LoVo (cell line): Measurements from ENCODE around the gene TTC13.

Experiments used
- DNase-seq: peaks from one replicate; pipeline ENCODE4 v3.0.0-alpha.2; 2016; ENCODE audit warnings: low spot score

The TTC13 gene

GRCh38 chr1:230948903-230949302, 29.8 kb downstream of the TTC13 start:
- no peak for DNase-seq

DNA sequence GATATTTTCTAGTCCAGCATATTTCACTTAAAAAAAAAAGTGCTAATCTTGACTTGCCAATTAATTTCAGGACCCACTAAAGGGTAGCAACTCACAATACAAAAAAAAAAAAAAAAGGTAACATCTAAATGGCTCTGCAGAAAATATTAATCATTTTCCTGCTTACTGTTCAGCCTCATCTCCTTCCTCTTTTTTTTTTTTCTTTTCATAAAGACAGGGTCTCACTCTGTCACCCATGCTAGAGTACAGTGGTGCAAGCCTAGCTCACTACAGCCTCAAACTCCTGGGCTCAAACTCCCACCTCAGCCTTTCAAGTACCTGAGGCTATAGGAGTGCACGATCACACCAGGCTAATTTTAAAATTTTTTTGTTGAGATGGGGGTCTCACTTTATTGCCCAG, 30.4 kb downstream of the TTC13 start:
- no peak for DNase-seq

DNA sequence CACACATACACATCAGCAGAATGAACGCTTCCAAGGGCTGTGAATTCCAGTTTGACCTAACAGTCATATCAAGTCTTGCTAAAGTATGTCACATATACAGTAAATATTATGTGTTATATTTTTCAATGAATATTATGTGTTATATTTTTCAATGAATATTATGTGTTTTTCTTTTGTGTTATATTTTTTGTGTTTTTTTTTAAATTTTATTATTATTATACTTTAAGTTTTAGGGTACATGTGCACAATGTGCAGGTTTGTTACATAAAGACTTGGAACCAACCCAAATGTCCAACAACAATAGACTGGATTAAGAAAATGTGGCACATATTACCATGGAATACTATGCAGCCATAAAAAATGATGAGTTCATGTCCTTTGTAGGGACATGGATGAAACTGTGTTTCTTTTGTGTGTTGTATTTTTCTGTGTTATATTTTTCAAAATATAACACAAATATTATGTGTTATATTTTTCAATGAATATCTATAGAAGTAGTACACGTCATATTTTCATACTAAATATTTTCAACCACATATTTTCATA, 35.5 kb downstream of the TTC13 start:
- no peak for DNase-seq

- no peak for DNase-seq
Observed at GRCh38 chr1:230940848-230941247, 37.8 kb downstream of the TTC13 start.

GRCh38 chr1:230939806-230940489, 38.7 kb downstream of the TTC13 start:
- DNase-seq, result peak; percentile 18

DNA sequence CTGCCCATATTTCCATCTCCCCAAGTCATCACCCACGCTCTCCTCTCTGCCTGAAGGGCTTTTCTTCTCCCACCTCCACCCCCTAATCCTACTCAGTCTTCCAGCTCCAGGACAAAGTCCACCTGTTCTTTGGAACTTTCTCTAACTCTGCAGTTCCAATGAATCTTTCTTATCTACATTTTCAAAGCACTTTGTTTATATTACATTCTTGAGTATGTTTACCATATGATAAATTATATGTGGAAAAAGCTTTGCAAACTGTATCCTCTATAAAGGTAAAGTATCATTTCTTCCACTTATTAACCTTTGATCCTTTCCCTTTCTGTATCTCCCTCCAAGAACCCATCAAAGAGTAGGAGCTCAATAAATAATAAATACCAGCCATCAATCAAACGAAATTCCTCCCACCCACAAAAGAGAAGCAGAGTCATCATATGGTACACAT, 39.7 kb downstream of the TTC13 start:
- peak; percentile 37 for DNase-seq

- DNase-seq, result no peak
Observed at GRCh38 chr1:230937371-230937770, 41.3 kb downstream of the TTC13 start.

DNA sequence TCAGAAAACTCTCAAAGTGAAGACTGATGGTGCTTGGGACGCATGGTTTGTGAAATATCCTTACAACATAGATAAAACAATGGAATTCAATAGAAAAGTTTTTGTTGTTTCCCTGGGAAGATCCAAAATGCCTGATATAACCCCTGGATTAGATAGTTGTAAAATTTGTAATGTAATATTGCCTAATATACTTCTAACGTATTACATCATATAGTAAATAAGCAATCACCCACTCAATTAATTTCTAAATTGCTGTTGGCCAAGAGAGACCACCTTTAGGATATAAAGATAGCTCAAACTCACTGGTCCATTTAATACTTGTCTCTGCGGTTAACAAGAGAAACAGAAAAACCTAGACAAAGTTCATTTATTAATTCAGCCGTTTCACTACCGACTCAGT, 42.2 kb downstream of the TTC13 start:
- DNase-seq, result no peak

GRCh38 chr1:230935852-230936251, 42.8 kb downstream of the TTC13 start:
- no peak for DNase-seq

- DNase-seq, result no peak
Observed at GRCh38 chr1:230930986-230931385, 47.7 kb downstream of the TTC13 start.

DNA sequence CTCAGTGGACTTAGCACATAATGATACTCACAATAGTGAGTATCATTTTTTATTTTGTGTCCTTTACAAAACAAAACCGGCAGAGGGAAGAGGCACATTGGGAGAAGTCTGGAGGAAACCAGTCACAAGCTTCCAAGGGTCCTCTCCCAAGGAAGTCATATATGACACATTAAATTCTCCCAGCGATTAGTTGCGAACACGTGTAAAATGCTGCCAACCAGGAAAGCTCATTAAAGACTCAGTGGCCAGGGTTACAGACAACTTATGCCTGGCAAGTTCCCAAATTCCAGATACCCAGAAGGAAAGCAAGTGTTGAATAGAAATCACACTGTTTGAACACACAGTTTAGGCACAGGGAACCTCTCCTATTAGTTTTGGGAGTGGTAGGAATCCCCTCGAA, 52.5 kb downstream of the TTC13 start:
- DNase-seq, result no peak

DNA sequence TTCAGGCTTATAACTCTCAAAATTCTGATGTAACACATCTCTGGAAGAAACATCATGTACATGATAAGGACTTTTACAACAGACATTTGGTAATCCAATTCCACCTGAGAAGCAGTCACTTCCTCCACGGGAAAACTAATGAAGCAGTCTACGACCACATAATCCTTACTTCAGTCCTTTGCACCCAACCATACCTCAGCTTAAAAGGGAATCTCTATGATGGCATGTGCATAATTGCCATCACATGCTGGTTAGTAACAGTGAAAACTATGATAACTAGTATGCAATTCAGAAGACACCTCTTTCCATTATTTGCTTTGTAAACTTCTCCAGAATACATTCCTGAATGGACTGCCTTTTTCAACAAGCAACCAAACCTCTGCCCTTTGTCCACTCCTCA, 53.1 kb downstream of the TTC13 start:
- no peak for DNase-seq

DNA sequence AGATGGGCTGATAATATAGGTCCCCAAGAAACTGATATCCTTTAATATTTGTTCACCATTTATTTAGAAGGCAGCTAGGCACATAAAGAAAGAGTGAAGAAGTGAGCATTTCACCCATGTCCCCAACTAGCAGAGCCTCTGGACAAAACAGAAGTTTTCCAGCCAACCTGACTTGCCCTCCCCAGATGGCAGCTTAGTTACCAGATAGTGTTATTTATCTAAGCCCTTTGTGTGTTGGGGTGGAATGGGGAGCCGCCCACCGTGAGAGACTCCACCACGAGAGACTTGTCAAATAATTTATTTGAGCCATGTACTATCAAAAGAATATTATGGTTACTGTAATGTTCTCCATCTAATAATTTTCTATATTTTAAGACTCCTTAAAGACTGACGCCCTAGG, 55.5 kb downstream of the TTC13 start:
- no peak for DNase-seq

GRCh38 chr1:230922620-230923019, 56.0 kb downstream of the TTC13 start:
- DNase-seq, result no peak

DNA sequence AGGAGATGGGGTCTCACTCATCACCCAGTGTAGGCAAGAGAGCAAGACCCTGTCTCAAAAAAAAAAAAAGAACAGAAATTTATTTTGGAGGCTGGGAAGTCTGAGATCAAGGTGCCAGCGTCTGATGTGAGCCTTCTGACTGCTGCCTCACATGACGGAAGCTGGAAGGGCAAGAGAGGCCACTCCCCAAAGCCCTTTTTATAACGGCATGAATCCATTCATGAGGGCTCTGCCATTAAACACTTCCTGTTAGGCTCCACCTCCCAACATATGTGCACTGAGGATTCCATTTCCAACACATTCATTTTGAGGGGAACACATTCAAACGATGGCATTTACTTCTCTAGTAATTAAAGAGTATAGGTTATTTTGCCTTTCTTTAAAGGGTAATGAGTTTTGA, 59.5 kb downstream of the TTC13 start:
- DNase-seq, result no peak

- DNase-seq, result peak; percentile 65
Observed at GRCh38 chr1:230917284-230918135, 61.2 kb downstream of the TTC13 start.

DNA sequence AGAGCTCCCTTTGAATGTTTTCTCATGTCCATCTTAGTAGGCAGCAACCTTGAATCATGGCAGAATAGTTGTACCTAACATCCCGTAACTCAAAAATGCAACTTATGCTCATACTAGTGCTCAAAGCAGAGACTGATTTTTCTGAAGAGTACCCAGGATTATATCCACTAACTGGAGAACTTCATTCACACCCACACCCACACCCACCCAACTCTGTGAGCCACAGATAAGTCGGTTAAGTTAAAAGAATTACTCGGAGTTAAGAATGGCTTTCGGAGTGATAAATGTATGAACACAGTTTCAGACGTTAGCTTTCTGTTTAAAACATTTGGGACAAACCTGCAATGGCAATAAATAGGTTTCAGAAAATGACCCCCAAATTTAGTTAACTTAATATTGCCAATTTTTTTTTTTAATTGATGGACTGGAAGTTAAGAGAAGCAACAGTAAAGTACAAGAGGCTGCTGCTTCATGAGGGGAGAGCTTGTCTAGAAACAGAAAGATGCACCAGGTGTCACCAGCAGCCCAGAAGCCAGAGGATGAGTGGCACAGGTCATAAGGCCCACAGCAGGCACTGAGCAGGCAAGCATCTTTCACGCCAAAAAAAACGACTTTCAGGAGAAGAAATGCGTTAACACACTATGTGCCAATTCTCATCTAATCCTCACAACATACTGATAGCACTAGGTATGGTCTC, 61.9 kb downstream of the TTC13 start:
- no peak for DNase-seq

- no peak for DNase-seq
Observed at GRCh38 chr1:230915078-230915477, 63.6 kb downstream of the TTC13 start.

GRCh38 chr1:230913496-230913895, 65.2 kb downstream of the TTC13 start:
- DNase-seq, result no peak

DNA sequence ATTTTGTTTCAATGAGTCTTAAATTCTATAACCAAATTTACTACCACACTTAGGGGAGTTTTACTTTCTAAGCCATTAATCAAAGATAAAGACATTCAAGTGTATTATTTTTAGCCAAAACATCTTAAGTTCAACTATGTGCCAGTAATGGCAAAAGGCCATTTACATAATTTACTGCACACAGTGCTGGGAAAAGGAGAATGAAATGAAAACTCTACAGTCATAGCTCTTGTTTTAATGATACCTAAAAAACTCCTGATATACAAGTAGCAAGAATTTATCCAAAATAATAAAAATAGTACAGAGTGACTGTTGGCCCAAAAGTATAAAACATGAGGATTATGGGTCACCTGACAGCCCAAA, 67.9 kb downstream of the TTC13 start:
- no peak for DNase-seq

DNA sequence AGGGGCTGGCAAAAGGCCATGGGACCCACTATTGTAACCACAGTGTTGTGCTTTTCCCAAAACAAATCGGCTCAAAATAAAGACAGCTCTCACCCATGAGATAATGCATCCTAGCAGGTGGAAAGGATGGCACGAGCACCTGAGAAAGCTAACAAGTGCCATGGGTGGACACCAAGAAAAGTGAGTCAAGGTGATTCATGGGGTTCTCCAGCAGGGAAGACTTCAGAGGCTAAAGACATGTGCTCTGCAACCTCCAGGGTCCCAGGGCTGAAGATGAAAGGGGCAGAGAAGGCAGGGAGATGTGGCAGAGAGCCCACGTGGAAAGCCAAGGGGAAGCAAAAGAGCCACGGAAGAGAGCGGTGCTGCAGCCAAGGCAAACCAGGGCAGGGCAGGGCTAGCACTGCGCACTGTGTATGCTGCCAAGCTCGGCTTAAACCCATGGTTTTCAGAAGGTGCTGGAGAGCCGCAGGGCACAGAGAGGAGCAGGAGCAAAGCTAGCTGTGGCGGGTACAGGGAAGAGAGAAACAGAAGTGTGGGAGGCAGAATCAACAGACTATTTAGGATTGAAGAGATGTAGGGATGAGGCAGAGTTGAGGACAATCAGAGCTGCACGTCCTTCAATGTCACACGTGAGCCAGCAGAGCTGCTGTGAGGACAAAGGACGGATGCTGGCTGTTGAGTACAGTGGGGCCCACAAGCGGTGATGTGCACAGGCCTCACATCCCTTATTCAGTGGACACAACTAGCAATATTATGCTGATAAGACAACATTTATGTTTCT, 68.5 kb downstream of the TTC13 start:
- DNase-seq, result no peak
